Measurements from ENCODE around the gene CD300LF. TPM values are rescaled to one million over a fixed set of nuclear protein-coding genes. Genes with fewer than 3 reads are reported as not detected.
A peak's percentile ranks its signal among the peaks of the same experiment; 100 is the strongest.

CD300LF gene
- total and polyA plus RNA-seq, 2 experiments from 2014 or later: not detected

DNA sequence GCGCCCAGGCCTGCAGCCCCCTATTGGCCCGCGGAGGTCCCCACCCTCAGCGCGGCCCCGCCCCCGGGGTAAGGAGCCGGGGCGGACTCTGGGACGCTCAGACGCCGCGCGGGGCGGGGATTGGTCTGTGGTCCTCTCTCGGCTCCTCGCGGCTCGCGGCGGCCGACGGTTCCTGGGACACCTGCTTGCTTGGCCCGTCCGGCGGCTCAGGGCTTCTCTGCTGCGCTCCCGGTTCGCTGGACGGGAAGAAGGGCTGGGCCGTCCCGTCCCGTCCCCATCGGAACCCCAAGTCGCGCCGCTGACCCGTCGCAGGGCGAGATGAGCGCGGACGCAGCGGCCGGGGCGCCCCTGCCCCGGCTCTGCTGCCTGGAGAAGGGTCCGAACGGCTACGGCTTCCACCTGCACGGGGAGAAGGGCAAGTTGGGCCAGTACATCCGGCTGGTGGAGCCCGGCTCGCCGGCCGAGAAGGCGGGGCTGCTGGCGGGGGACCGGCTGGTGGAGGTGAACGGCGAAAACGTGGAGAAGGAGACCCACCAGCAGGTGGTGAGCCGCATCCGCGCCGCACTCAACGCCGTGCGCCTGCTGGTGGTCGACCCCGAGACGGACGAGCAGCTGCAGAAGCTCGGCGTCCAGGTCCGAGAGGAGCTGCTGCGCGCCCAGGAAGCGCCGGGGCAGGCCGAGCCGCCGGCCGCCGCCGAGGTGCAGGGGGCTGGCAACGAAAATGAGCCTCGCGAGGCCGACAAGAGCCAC lies 36.0 kb upstream of the CD300LF start, which contains the start of gene NHERF1:
Gene NHERF1 (plus strand): TSS at position 100 of the 750 bp plus-strand sequence. CDS start 219 bp downstream, at position 319.
- Mint-ChIP-seq H3K27me3 (ENCODE audit: insufficient read depth, low read depth, poor library complexity) (peaks cover 38% of the 10 kb centered on the region), H3K36me3 (ENCODE audit: low read depth) (peaks cover 16% of the 10 kb centered on the region), H3K27ac (peak within 1 kb of the TSS; percentile 67; the same call in 1 of the 2 replicates), H3K9me3 (no peaks in the 10 kb centered on the region), H3K4me3 (peak within 1 kb of the TSS; percentile 91), H3K4me1 (peaks cover 68% of the 10 kb centered on the region)
- H3K4me3 ChIP-seq: peak within 1 kb of the TSS; percentile 94
- ATAC-seq (peak; percentile 72), DNase-seq (ENCODE audit: low spot score) (peak; percentile 95)
- H3K4me1 ChIP-seq (ENCODE audit: insufficient read depth): peaks cover 55% of the 10 kb centered on the region
- no peaks in the 10 kb centered on the region for H3K36me3 ChIP-seq (ENCODE audit: insufficient read depth)
- no peak within 1 kb of the TSS for H3K27ac ChIP-seq (ENCODE audit: low read depth)
- peaks cover 6% of the 10 kb centered on the region; the same call in 1 of the 2 replicates for H3F3A ChIP-seq (replicated peaks; ENCODE audit: low read depth)
- peak within 1 kb of the TSS; percentile 95 for H3K4me2 ChIP-seq
- no peaks in the 10 kb centered on the region for H3K9me2 ChIP-seq (ENCODE audit: insufficient read depth)
- peaks cover 27% of the 10 kb centered on the region for H4K20me1 ChIP-seq (replicated peaks; ENCODE audit: insufficient read depth)
- peaks cover 47% of the 10 kb centered on the region for H3K79me2 ChIP-seq (replicated peaks; ENCODE audit: insufficient read depth)
- no peaks in the 10 kb centered on the region for H3K27me3 ChIP-seq (ENCODE audit: insufficient read depth)
- peak within 1 kb of the TSS; percentile 63; the same call in 1 of the 2 replicates for H2AFZ ChIP-seq
- TF ChIP-seq EZH2phosphoT487 (IDR thresholded peaks at IDR 0.05; ENCODE audit: unreplicated experiment) (no peak), CREB1 (CRISPR knock-in tag; IDR thresholded peaks at IDR 0.05; ENCODE audit: low read depth) (no peak), JUNB (IDR thresholded peaks at IDR 0.05; ENCODE audit: unreplicated experiment) (no peak), ZNF114 (CRISPR knock-in tag; IDR thresholded peaks at IDR 0.05) (no peak), EZH2 (IDR thresholded peaks at IDR 0.05; ENCODE audit: low read depth, unreplicated experiment) (no peak), ZNF331 (CRISPR knock-in tag; IDR thresholded peaks at IDR 0.05; ENCODE audit: low read depth) (no peak), POLR2AphosphoS5 (IDR thresholded peaks at IDR 0.05; ENCODE audit: low read depth) (peak; percentile 98), STAT1 (IDR thresholded peaks at IDR 0.05; ENCODE audit: unreplicated experiment) (no peak), NANOG (IDR thresholded peaks at IDR 0.05; ENCODE audit: borderline replicate concordance) (no peak)
- TF ChIP-seq, protein P1, sequence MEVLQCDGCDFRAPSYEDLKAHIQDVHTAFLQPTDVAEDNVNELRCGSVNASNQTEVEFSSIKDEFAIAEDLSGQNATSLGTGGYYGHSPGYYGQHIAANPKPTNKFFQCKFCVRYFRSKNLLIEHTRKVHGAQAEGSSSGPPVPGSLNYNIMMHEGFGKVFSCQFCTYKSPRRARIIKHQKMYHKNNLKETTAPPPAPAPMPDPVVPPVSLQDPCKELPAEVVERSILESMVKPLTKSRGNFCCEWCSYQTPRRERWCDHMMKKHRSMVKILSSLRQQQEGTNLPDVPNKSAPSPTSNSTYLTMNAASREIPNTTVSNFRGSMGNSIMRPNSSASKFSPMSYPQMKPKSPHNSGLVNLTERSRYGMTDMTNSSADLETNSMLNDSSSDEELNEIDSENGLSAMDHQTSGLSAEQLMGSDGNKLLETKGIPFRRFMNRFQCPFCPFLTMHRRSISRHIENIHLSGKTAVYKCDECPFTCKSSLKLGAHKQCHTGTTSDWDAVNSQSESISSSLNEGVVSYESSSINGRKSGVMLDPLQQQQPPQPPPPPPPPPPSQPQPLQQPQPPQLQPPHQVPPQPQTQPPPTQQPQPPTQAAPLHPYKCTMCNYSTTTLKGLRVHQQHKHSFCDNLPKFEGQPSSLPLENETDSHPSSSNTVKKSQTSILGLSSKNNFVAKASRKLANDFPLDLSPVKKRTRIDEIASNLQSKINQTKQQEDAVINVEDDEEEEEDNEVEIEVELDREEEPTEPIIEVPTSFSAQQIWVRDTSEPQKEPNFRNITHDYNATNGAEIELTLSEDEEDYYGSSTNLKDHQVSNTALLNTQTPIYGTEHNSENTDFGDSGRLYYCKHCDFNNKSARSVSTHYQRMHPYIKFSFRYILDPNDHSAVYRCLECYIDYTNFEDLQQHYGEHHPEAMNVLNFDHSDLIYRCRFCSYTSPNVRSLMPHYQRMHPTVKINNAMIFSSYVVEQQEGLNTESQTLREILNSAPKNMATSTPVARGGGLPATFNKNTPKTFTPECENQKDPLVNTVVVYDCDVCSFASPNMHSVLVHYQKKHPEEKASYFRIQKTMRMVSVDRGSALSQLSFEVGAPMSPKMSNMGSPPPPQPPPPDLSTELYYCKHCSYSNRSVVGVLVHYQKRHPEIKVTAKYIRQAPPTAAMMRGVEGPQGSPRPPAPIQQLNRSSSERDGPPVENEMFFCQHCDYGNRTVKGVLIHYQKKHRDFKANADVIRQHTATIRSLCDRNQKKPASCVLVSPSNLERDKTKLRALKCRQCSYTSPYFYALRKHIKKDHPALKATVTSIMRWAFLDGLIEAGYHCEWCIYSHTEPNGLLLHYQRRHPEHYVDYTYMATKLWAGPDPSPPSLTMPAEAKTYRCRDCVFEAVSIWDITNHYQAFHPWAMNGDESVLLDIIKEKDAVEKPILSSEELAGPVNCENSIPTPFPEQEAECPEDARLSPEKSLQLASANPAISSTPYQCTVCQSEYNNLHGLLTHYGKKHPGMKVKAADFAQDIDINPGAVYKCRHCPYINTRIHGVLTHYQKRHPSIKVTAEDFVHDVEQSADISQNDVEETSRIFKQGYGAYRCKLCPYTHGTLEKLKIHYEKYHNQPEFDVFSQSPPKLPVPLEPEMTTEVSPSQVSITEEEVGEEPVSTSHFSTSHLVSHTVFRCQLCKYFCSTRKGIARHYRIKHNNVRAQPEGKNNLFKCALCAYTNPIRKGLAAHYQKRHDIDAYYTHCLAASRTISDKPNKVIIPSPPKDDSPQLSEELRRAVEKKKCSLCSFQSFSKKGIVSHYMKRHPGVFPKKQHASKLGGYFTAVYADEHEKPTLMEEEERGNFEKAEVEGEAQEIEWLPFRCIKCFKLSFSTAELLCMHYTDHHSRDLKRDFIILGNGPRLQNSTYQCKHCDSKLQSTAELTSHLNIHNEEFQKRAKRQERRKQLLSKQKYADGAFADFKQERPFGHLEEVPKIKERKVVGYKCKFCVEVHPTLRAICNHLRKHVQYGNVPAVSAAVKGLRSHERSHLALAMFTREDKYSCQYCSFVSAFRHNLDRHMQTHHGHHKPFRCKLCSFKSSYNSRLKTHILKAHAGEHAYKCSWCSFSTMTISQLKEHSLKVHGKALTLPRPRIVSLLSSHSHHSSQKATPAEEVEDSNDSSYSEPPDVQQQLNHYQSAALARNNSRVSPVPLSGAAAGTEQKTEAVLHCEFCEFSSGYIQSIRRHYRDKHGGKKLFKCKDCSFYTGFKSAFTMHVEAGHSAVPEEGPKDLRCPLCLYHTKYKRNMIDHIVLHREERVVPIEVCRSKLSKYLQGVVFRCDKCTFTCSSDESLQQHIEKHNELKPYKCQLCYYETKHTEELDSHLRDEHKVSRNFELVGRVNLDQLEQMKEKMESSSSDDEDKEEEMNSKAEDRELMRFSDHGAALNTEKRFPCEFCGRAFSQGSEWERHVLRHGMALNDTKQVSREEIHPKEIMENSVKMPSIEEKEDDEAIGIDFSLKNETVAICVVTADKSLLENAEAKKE (CRISPR knock-in tag; IDR thresholded peaks at IDR 0.05): no peak
- TF ChIP-seq, protein P2, sequence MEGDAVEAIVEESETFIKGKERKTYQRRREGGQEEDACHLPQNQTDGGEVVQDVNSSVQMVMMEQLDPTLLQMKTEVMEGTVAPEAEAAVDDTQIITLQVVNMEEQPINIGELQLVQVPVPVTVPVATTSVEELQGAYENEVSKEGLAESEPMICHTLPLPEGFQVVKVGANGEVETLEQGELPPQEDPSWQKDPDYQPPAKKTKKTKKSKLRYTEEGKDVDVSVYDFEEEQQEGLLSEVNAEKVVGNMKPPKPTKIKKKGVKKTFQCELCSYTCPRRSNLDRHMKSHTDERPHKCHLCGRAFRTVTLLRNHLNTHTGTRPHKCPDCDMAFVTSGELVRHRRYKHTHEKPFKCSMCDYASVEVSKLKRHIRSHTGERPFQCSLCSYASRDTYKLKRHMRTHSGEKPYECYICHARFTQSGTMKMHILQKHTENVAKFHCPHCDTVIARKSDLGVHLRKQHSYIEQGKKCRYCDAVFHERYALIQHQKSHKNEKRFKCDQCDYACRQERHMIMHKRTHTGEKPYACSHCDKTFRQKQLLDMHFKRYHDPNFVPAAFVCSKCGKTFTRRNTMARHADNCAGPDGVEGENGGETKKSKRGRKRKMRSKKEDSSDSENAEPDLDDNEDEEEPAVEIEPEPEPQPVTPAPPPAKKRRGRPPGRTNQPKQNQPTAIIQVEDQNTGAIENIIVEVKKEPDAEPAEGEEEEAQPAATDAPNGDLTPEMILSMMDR (conservative IDR thresholded peaks at IDR 0.05; ENCODE audit: low read depth in 2 of 2): peak in 1 of 2 experiments; percentile 37; a peak in 1 of 4 replicates
- TF ChIP-seq, protein P3, sequence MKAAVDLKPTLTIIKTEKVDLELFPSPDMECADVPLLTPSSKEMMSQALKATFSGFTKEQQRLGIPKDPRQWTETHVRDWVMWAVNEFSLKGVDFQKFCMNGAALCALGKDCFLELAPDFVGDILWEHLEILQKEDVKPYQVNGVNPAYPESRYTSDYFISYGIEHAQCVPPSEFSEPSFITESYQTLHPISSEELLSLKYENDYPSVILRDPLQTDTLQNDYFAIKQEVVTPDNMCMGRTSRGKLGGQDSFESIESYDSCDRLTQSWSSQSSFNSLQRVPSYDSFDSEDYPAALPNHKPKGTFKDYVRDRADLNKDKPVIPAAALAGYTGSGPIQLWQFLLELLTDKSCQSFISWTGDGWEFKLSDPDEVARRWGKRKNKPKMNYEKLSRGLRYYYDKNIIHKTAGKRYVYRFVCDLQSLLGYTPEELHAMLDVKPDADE (IDR thresholded peaks at IDR 0.05): 0 out of 2 replicates have a peak, but pooled peaks have one; percentile 18
- TF ChIP-seq, protein P4, sequence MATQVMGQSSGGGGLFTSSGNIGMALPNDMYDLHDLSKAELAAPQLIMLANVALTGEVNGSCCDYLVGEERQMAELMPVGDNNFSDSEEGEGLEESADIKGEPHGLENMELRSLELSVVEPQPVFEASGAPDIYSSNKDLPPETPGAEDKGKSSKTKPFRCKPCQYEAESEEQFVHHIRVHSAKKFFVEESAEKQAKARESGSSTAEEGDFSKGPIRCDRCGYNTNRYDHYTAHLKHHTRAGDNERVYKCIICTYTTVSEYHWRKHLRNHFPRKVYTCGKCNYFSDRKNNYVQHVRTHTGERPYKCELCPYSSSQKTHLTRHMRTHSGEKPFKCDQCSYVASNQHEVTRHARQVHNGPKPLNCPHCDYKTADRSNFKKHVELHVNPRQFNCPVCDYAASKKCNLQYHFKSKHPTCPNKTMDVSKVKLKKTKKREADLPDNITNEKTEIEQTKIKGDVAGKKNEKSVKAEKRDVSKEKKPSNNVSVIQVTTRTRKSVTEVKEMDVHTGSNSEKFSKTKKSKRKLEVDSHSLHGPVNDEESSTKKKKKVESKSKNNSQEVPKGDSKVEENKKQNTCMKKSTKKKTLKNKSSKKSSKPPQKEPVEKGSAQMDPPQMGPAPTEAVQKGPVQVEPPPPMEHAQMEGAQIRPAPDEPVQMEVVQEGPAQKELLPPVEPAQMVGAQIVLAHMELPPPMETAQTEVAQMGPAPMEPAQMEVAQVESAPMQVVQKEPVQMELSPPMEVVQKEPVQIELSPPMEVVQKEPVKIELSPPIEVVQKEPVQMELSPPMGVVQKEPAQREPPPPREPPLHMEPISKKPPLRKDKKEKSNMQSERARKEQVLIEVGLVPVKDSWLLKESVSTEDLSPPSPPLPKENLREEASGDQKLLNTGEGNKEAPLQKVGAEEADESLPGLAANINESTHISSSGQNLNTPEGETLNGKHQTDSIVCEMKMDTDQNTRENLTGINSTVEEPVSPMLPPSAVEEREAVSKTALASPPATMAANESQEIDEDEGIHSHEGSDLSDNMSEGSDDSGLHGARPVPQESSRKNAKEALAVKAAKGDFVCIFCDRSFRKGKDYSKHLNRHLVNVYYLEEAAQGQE (IDR thresholded peaks at IDR 0.05; ENCODE audit: unreplicated experiment): peak; percentile 17

All from GM23338 (cell line).